Measurements from ENCODE around the gene DAB2IP. TPM values are rescaled to one million over a fixed set of nuclear protein-coding genes. Genes with fewer than 3 reads are reported as not detected.

Gene DAB2IP
- total RNA-seq, 3 donors from 2014 or later, result 109 to 157 (median 111) TPM

DNA sequence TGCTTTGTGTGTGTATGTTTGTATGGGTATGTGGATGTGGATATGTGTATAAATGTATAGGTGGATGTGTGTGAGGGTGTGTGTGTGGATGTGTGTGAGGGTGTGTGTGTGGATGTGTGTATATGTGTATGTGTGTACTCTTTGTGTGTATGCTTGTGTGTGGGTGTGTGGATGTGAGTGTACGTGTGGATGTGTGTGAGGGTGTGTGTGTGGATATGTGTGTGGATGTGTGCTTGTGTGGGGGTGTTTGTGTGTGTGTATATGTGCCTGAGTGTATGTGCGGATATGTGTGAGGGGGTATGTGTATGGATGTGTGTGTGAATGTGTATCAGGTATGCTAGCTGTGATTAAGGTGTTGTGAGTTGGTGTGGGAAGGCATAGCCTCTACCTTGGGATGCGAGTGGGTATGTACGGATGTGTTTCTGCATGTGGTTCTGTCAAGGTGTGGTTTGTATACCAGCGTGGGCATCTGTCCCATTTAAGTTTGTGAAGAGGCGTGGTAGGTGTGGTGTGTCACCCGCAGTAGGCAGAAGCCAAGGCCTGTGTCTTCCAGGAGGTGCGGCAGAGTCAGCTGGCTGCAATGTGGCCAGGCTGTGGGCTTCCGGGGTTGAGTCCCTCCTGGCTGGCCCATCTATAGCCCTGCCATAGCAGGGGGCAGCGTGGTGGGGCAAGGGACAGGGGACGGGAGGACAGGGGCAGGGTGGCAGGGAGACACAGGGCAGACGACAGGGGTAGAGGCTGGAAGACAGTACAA is 155.8 kb downstream of the DAB2IP start:
- DNase-seq (no peak), ATAC-seq (no peak)
- intact Hi-C loops (cut with DNase I, micrococcal nuclease), result no loop called here
- Histone ChIP-seq H3K4me3 (no peak overlapping the region), H3K9me3 (no peaks in the 10 kb centered on the region), H3K36me3 (ENCODE audit: low read depth) (no peaks in the 10 kb centered on the region), H3K4me1 (ENCODE audit: low read depth) (no peaks in the 10 kb centered on the region)
- TF ChIP-seq, protein P1, sequence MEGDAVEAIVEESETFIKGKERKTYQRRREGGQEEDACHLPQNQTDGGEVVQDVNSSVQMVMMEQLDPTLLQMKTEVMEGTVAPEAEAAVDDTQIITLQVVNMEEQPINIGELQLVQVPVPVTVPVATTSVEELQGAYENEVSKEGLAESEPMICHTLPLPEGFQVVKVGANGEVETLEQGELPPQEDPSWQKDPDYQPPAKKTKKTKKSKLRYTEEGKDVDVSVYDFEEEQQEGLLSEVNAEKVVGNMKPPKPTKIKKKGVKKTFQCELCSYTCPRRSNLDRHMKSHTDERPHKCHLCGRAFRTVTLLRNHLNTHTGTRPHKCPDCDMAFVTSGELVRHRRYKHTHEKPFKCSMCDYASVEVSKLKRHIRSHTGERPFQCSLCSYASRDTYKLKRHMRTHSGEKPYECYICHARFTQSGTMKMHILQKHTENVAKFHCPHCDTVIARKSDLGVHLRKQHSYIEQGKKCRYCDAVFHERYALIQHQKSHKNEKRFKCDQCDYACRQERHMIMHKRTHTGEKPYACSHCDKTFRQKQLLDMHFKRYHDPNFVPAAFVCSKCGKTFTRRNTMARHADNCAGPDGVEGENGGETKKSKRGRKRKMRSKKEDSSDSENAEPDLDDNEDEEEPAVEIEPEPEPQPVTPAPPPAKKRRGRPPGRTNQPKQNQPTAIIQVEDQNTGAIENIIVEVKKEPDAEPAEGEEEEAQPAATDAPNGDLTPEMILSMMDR (IDR thresholded peaks at IDR 0.05), result no peak

- ATAC-seq (no peak), DNase-seq (no peak)
- Histone ChIP-seq H3K36me3 (ENCODE audit: low read depth) (no peaks in the 10 kb centered on the region), H3K4me3 (no peak overlapping the region), H3K9me3 (no peaks in the 10 kb centered on the region), H3K4me1 (ENCODE audit: low read depth) (no peaks in the 10 kb centered on the region)
- intact Hi-C loops (cut with DNase I, micrococcal nuclease), result no loop called here
- TF ChIP-seq, protein P1 (IDR thresholded peaks at IDR 0.05), result no peak
Observed at GRCh38 chr9:121807823-121808278, 156.4 kb downstream of the DAB2IP start.

- Histone ChIP-seq H3K4me1 (ENCODE audit: low read depth) (no peaks in the 10 kb centered on the region), H3K36me3 (ENCODE audit: low read depth) (no peaks in the 10 kb centered on the region), H3K9me3 (no peaks in the 10 kb centered on the region), H3K4me3 (no peak overlapping the region)
- no peak for ATAC-seq
- TF ChIP-seq, protein P1 (IDR thresholded peaks at IDR 0.05), result no peak
- no peak for DNase-seq
- intact Hi-C loops (cut with DNase I, micrococcal nuclease), result no loop called here
Observed at GRCh38 chr9:121808781-121809180, 157.3 kb downstream of the DAB2IP start.

GRCh38 chr9:121809356-121810050 is 158.1 kb downstream of the DAB2IP start:
- ATAC-seq (no peak), DNase-seq (no peak)
- Histone ChIP-seq H3K9me3 (no peaks in the 10 kb centered on the region), H3K4me3 (no peak overlapping the region), H3K4me1 (ENCODE audit: low read depth) (no peaks in the 10 kb centered on the region), H3K36me3 (ENCODE audit: low read depth) (no peaks in the 10 kb centered on the region)
- intact Hi-C loops (cut with DNase I, micrococcal nuclease), result no loop called here
- TF ChIP-seq, protein P1 (IDR thresholded peaks at IDR 0.05), result no peak

DNA sequence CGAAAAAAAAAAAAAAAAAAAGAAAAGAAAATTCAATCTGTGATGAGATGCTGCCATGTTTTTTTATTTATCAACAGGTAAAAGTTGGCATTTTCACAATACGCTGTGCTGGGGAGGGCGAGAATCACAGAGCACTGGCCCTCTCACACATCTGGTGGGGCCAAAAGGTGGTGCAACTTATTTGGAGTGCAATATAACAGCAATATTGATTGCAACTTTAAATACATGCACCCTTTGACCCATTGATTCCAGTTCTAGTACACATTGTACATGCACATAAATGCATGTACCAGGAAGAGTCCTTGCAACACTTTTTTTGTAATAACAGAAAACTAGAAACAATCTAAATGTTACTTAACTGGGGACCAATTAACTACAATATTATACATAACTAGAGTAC is 159.1 kb downstream of the DAB2IP start:
- ATAC-seq, result no peak
- TF ChIP-seq, protein P1 (IDR thresholded peaks at IDR 0.05), result no peak
- intact Hi-C loops (cut with DNase I, micrococcal nuclease), result no loop called here
- no peak overlapping the region for H3K4me3 ChIP-seq
- DNase-seq, result no peak
- H3K36me3 ChIP-seq (ENCODE audit: low read depth), result no peaks in the 10 kb centered on the region
- H3K4me1 ChIP-seq (ENCODE audit: low read depth), result no peaks in the 10 kb centered on the region
- no peaks in the 10 kb centered on the region for H3K9me3 ChIP-seq
